Posterior vena cava (tissue), 2 donors: Measurements from ENCODE around the gene CD47. TPM values are rescaled to one million over a fixed set of nuclear protein-coding genes. Genes with fewer than 3 reads are reported as not detected.

Experiments
- DNase-seq: peaks from one replicate; pipeline ENCODE4 v3.0.0-alpha.2; 2020; ENCODE audit warnings: low spot score
- intact Hi-C, 2 donors: fragments of 100-400 bp; cut with DNase I; formaldehyde crosslinking; loops; one replicate each; pipeline versions ENCODE4 v1.14.1 to v1.14.2; 2022 to 2023
- long read RNA-seq, 2 donors: library from polyadenylated mRNA; unstranded; transcript quantifications; one replicate each; pipeline ENCODE4 v2.0.0, GENCODE V29; 2020 to 2021
- total RNA-seq, 2 donors: library from RNA; stranded (reverse); fragmentation: NEBNext Ultra II Directional; extraction: Animal tissue kit (Norgen Biotek cat#: 25700); gene quantifications; one replicate each; pipeline ENCODE4 v1.2.1, GENCODE V29; 2021
- donor health status: DM: yes; HTN: yes; CAD: no.
- donor health status: DM: yes; HTN: yes; CAD: no.

The CD47 gene
- total RNA-seq: 10 to 100 TPM; 72.4 to 74.0 TPM
- long read RNA-seq, donor 1, full-length matches to known transcripts: 14 of 20 reads
- long read RNA-seq, donor 1, partial matches to known transcripts: 1 of 20 reads
- long read RNA-seq, donor 1, other reads (novel, unspliced or antisense): 5 of 20 reads
- long read RNA-seq, donor 2, full-length matches to known transcripts: 81 of 96 reads
- long read RNA-seq, donor 2, partial matches to known transcripts: 2 of 96 reads
- long read RNA-seq, donor 2, other reads (novel, unspliced or antisense): 13 of 96 reads

DNA sequence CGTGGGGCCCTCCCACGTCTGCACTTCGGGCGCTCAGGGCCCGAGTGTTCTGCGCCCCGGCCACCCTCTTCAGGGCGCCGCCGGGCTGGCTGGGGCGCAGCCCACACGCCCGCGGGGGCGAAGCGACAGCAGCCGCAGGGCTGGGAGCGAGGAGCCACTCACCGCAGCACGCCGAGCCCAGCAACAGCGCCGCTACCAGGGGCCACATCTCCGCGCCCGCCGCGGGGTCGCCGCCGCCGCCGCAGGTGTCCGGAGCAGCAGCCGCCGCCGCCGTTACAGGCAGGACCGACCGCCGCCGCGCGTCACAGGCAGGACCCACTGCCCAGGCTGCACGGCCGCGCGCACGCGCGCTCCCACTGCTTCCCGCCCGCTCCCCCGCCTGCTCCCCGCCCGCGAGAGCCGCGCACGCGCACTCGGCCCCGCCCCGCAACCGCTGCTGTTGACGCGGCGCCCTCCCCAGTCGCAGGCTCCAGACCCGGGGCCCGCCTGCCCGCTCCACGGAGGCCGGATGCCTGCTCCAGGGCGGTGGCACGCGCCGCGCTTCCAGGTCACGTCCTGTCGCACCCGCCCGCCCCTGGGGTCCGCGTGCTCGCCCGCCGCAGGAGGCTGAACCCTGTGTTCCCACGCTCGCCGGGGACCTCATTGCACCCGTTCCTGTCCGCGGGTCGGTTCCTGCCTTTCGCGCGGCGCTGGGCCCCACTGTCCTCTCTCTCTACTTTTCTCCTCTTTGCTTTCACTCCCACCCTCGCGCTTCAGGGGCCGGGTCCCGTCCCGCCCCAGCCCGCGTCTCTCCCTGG lies at the start of gene CD47:
TSS of gene CD47 (minus strand) at position 331 of the 797 bp plus-strand sequence. CDS start at position 208, 123 bp downstream.
- DNase-seq: peak; percentile 98
- intact Hi-C loops: no loop called here

DNA sequence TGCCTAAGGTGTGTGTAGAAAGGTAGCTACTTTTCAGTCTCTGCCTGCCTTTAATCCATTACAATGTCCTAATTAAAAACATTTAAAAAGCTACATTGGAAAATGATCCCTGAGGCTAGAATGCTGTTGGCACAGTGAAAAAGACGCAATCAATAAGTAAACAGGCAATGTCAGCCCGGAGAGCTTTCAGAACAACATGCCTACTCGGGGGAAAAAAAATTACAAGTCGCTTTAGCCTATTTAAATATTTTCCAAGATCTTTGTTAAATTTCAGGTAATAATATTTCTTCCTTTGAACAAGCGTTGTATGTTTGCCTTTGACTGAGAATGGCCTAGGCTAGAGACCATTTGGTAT lies 46.6 kb upstream of the CD47 start:
- intact Hi-C loops: no loop called here
- no peak for DNase-seq

DNA sequence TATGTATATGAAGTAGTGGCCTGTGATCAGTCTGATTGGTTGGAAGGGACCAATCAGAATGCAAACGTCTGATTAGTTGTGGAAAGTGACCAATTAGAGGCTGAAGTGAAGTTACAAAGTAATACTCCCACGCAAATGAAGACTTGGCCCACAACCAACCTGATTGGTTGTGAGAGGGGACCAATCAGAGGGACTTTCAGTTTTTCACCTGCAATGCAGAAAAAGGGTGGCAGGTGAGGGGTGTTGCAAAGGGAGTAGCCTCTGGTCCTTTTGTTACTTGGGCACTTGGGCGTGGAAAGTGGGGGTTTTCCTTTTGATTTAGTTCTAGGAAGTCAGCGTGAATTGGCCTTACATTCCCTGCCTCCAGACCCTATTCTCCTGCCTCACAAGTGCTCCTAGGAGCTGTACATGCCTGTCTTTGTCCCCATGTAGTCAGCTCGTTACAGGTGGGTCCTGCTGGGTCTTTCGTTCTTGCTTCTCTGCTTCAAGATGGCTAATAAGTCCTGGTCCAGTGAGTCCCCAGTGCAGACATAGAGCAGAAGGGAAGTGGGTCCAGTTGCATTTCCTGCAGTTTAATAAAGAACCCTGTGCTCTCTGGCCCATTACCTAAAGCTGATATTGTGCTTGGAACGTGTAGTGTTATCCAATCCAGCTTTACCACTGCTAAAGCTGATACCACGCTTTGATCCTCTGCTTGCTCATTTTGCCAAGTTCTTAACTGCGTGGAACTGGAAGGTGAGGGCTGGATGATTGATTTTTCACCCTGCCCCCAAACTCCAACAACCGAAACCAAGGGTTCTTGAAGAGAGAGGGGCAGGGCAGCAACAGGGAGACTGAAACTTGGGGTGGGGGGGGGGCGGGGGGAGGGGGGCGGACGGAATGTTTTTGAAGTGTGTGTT lies 46.0 kb upstream of the CD47 start:
- intact Hi-C loops: no loop called here
- DNase-seq: no peak

DNA sequence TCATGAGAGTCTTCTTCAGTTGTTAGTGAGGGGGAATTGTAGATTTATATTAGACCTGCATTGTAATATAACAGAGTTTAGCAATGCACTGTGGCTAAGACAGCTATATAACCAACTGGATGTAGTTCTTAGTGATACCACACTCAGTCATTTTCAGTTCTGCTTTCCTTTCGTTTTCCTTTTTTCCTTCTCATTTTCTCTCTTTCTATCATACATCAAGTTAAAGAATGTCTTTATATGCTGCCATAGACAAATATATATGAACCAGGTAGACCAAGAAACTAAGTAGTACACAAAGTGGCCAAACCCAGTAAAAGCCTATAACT lies 43.7 kb upstream of the CD47 start:
- DNase-seq: no peak
- intact Hi-C loops: no loop called here

DNA sequence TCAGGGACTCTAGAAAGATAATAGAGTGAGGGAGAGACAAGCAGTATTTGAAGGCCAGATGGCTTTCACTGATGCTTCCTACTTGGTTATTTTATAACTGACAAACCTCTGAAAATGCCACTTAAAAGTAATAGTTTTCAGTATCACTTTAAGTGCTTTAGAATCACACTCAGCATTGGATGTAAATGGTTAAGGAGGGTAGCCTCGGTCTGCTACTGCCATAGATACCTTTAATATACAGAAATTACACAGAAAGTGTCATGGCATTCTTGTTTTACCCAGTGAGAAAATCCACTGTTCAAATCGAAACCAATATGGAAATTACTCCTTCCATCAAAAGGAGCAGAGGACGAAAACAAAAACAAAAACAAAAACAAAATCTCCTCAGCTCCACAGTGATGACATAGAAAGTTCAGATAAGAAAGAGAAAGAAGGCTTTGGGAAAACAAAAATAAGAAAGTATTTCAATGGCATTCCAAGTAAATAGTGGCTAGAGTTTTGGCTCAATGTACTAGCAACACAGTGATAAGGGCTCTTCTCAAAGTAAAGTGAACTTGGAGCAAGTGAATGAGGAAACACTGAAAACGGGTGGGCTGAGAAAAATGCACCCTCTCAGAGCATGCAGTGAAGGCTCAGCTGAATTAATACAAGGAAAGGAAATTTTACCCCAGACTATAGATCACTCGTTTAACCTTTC lies 43.2 kb upstream of the CD47 start:
- intact Hi-C loops: no loop called here

DNA sequence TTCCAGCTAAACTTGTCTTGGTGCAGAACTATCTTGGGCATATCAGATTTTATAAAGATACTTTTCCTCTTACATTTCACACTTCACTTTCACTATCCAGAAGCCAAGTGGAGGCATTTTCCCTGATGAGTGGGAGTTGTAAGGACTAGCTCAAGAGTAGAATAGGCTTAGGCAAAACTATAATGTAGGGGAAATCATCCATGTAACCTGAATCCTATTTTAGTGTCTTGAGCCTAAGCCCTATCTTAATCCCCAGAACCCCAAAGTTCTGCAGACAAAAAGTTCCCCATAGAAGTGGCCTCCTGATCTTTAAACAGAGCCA lies 42.2 kb upstream of the CD47 start:
- DNase-seq: no peak
- intact Hi-C loops: no loop called here

More for the DNA sequence above, 43.2 kb upstream of the CD47 start:
- no peak for DNase-seq

DNA sequence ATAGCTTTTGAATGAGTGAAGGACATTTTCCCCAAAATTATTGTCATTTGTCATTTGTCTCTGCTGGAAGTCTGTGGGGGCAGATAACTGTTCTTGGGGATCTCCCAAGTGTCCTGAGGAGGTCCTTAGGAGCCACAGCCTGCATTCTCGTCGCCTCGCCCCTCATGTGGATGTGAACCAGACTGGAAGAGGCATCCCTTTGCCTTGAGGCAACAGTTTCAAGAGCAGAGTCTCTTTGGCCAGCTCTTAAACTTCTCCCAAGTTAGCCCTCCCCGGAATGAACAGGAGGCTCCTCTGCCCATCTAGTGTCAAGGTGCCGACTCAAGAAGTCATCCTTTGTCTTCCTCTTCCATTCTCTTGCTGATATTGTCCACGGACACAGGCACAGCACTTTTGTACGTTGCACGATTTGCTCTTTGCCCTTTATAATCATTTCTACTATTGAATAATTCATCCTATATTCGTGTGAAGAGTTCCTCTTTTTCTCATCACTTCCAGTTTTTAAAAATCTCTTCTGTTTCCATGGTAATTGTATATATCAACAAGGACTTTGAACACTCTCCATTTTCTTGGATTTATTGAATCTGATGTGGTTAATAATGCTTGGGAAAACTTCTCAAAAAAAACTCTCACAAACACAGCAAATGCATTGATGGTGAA lies 40.8 kb upstream of the CD47 start:
- DNase-seq: no peak
- intact Hi-C loops: no loop called here

DNA sequence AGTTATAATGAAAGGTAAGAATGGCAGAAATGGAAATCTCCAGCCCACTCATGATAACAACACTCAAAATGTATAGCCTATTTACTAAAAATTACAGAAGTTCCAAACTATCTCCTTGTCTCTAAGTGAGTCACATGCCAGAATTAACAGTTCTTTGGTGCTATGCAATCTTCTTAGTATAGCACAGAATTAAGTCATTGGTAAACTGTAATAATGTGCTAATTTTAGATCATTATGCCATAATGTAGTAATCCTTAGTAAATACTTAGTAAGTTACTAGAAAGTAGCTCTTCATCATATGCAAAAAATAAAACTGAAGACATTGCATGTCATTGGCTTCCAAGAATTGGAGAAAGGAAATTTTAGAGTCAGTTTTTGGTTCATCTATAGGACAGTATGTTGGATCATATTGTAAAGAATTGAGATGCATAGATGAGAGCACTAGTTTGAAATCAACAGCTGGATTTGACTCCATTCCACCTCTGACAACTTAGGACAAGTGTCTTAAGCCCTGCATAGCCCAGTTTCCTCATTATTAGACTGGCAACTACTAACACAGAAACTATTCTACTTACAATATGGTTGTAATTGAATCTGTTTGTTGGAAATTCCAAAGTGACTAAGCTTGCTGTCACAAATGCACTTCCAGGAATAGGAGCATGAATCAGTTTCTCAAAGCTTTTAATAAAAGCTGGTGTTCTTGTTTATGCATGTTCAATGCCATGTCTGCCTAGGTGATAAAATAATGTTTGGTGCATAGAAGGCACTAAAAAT lies 40.1 kb upstream of the CD47 start:
- DNase-seq: no peak
- intact Hi-C loops: no loop called here

DNA sequence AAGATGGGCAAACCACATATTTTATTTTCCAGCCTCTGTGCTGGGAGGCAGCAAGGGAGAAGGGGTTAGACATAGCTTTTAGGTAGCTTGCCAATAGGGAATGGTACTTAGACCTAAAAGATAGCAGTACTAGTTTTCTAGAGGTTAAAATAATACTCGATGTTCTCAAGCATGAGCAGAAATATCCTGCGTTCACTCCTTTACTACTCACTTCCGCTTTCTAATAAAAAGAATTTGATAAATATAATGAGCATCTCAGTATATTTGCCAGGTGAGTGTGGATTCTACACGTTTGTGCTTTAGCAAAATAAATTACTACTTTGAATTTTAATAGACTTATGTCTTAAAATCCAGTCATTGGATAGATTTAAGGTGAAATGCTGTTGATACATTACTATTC lies 39.4 kb upstream of the CD47 start:
- DNase-seq: no peak
- intact Hi-C loops: no loop called here

DNA sequence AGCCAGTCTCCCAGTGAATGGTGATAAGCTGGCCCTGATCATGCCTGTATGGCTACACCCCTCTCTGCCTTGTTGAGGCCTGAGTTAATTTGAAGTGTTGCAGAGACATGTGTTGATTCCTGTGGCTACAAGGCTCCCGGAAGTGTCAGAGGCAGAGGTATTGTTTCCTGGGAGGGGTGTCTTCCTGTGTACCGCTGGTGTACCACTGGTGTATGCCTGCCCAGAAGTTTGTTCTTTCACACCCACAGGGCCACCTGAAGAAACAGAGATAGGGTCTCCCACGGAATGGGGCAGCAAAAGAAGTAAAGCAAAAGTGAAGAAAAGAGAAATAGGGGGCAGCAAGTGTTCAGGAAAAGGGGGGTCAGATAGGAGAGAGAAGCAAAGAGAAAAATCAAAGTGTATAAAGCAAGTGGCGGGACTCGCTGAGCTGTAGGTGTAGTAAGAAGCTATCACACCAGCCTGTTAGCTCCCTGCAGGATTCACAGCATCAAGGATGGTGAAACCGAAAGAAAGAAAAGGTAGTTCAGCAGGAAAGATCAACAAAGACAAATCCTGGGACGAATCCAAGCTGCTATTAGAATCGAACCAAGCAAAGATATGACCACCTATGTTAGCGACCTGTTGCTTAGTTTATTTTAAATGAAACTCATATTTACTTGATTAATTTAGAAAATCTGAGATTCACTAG lies 36.6 kb upstream of the CD47 start:
- intact Hi-C loops: no loop called here
- no peak for DNase-seq

DNA sequence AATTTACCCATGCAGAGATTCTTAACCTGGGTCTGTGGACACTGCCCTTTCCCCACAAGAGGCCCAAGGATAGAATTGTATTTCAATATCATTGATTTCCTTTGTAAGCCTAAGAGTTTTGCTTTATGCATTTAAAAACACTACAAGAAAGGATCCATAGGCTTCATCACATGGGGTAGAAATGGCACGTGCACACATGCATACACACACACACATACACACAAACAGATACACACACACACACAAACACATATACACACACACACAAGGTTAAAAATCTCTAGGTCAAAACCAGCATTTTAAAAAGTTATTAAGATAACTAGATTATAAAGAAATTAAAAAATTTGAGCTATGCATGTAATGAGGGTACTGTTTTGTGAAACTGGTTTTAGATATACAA lies 35.5 kb upstream of the CD47 start:
- no peak for DNase-seq
- intact Hi-C loops: no loop called here

DNA sequence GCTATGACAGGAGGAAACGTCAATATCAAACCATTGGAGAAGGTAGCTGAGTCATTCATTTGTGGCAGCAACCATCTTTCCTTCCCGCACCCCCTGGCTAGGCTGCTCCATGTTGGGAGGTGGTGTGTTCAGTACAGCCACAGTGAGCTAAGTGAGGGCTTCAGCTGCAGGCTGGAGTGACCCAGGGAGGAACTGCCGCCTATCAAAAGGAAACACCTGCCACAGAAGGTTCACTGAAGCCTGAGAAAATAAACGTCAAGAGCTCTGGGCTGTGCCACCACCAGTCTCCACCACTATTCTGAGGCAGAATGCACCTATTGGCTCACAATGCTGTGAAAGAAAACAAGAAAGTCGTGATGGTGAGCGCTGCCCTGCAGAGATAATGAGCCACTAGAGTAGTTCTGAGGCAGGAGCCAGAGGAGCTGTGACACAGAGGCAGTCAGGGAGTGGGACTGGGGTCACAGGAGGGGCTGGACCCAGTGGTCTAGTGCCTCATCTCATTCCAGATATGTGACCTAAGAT lies 34.8 kb upstream of the CD47 start:
- DNase-seq: no peak
- intact Hi-C loops: no loop called here

DNA sequence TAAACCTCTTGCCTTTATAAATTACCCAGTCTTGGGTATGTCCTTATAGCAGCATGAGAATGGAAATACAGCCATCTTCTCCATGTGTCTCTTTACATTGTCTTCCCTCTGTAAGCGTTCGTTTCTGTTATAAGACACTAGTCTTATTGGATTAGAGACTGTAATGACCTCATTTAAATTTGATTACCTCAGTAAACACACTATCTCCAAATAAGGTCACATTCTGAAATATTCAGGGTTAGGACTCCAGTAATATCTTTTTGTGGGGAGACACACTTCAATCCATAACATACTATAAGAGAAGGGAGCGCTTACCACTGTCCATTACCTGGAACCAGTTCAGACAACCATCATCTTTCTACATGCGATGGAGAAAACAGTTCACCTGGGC lies 34.3 kb upstream of the CD47 start:
- DNase-seq: no peak
- intact Hi-C loops: no loop called here

DNA sequence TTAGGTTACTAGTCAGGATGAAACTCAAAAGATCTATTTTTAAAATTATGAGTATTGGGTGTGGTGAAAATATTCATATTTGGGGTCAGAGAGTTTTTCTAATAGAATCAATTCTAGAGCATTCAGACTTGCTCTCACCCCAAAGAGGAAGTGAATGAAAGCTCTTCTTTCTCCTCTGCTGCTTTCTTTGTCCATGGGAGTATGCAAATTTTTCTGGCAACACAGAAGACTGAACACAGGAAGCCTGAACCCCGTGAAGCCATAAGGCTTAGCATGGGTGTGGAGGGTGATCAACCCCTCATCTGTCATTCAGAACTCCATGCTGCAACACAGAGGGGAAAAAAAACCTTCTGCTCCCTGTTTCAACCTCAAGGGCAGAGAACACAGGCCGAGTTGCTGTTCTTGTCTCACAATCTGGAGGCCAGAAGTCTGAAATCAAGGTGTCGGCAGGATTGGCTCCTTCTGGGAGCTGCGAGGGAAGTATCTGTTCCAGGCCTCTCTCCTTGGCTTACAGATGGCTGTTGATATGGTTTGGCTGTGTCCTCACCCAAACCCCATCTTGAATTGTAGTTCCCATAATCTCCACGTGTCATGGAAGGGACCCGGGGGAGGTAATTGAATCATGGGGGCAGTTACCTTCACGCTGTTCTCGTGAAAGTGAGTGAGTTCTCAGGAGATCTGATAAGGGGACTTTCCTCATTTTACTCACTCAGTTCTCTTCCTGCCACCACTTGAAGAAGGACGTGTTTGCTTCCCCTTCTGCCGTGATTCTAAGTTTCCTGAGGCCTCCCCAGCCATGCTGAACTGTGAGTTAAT lies 33.7 kb upstream of the CD47 start:
- DNase-seq: no peak
- intact Hi-C loops: no loop called here

DNA sequence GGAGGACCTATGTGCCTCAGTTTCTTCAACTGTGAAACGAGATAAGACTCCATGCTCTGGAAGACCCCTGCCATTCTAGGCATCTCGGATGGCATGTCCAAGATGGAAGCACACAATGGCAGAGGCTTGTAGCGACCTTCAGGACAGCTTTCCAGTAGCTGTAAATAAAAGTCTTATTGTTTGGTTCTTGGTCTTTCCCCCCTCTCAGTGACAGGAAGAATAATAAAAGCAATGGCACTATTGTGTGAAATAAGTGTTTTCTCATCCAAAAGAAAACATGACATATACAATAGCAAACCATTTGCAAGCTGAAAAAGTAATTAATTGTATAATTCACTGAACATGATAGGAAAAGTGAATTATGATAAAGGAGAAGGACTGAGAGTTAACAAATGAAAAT lies 32.5 kb upstream of the CD47 start:
- intact Hi-C loops: no loop called here
- no peak for DNase-seq

DNA sequence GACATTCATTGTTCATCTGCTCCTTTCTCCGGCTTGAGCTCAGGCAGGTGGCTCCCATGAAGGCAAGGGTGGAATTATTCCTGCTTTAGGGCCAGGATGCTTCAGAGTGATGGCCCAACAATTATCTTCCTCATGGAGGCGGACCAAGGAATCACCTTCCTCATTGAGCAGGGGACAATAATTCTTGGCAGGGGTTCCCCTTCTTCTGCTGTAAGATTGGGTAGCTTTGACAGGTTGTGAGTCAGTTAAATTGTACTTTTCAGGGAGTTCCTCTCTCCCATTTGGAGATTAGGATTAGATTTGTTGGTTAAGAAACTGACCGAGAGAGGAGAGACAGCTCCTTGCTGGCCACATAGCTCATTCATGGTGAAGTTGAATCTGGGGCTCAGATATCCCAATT lies 31.4 kb upstream of the CD47 start:
- DNase-seq: no peak
- intact Hi-C loops: no loop called here
